MM.1S (cell line): ENCODE data around the gene XPO1.
A peak's percentile ranks its signal among the peaks of the same experiment; 100 is the strongest.

ENCODE experiments used
- DNase-seq: peaks from one replicate; pipeline ENCODE4 v3.0.0-alpha.2; 2015
- H2AFZ ChIP-seq: fragments of 300-600 bp; sonication (generic); 2 replicates; pipeline ENCODE4 v1.6.0; 2016; ENCODE audit warnings: antibody characterized with exemption, low read length
- H3F3A ChIP-seq: fragments of 300-600 bp; sonication (generic); 2 replicates; pipeline ENCODE4 v1.6.1; 2016; ENCODE audit warnings: mild to moderate bottlenecking, antibody characterized with exemption, low read length, moderate library complexity, mixed read lengths; ENCODE audit not compliant: insufficient read depth
- H3K27ac ChIP-seq: fragments of 300-600 bp; sonication (generic); 2 replicates; pipeline ENCODE4 v1.5.1; 2016; ENCODE audit warnings: mild to moderate bottlenecking, low read length
- H3K27me3 ChIP-seq: fragments of 300-600 bp; sonication (generic); replicated peaks from 2 replicates; pipeline ENCODE4 v1.6.0; 2016; ENCODE audit warnings: low read length; ENCODE audit not compliant: insufficient read depth
- H3K36me3 ChIP-seq: fragments of 300-600 bp; sonication (generic); replicated peaks from 2 replicates; pipeline ENCODE4 v1.6.1; 2016; ENCODE audit warnings: mild to moderate bottlenecking, low read length, mixed read lengths; ENCODE audit not compliant: insufficient read depth
- H3K4me1 ChIP-seq: fragments of 300-600 bp; sonication (generic); 2 replicates; pipeline ENCODE4 v1.6.1; 2016; ENCODE audit warnings: low read length, mixed read lengths
- H3K4me2 ChIP-seq: fragments of 300-600 bp; sonication (generic); 2 replicates; pipeline ENCODE4 v1.6.0; 2016; ENCODE audit warnings: low read depth, low read length
- H3K4me3 ChIP-seq: fragments of 300-600 bp; sonication (generic); 2 replicates; pipeline ENCODE4 v1.5.1; 2016; ENCODE audit warnings: low read length, mixed read lengths
- H3K79me2 ChIP-seq: fragments of 300-600 bp; sonication (generic); 2 replicates; pipeline ENCODE4 v1.6.1; 2016; ENCODE audit warnings: mixed run types, low read length, mixed read lengths
- H3K9ac ChIP-seq: fragments of 300-600 bp; sonication (generic); 2 replicates; pipeline ENCODE4 v1.6.1; 2016; ENCODE audit warnings: low read length, mixed read lengths
- H3K9me2 ChIP-seq: fragments of 300-600 bp; sonication (generic); replicated peaks from 2 replicates; pipeline ENCODE4 v1.6.1; 2016; ENCODE audit warnings: mild to moderate bottlenecking, low read length, mixed read lengths; ENCODE audit not compliant: insufficient read depth
- H3K9me3 ChIP-seq: fragments of 300-600 bp; sonication (generic); replicated peaks from 2 replicates; pipeline ENCODE4 v1.6.1; 2016; ENCODE audit warnings: mild to moderate bottlenecking, low read length, mixed read lengths; ENCODE audit not compliant: insufficient read depth
- H4K20me1 ChIP-seq: fragments of 300-600 bp; sonication (generic); 2 replicates; pipeline ENCODE4 v1.6.1; 2016; ENCODE audit warnings: mild to moderate bottlenecking, low read length, moderate library complexity, mixed read lengths; ENCODE audit not compliant: insufficient read depth
- CTCF ChIP-seq: fragments of 300-600 bp; sonication (generic); IDR thresholded peaks from 2 replicates; pipeline ENCODE4 v1.5.1; 2016; ENCODE audit warnings: antibody characterized with exemption, low read length, mixed read lengths
- EZH2 ChIP-seq: fragments of 300-600 bp; sonication (generic); optimal IDR thresholded peaks from 2 replicates; pipeline ENCODE3; 2017; ENCODE audit warnings: low read depth, mild to moderate bottlenecking, antibody characterized with exemption, low read length, mixed read lengths
- EZH2phosphoT487 ChIP-seq: fragments of 300-600 bp; sonication (generic); IDR thresholded peaks from 2 replicates; pipeline ENCODE4 v1.6.1; 2018; ENCODE audit warnings: antibody characterized with exemption, low read length

Gene XPO1

GRCh38 chr2:61536180-61536571 lies 2.0 kb downstream of the XPO1 start:
- Histone ChIP-seq H3K79me2 (peaks cover 68% of the 10 kb centered on the region), H3F3A (peaks cover 26% of the 10 kb centered on the region), H3K9me3 (no peaks in the 10 kb centered on the region), H3K36me3 (peaks cover 5% of the 10 kb centered on the region; the same call in 1 of the 2 replicates), H3K9ac (peak overlapping the region; percentile 99), H3K4me1 (peaks cover 13% of the 10 kb centered on the region), H3K9me2 (no peaks in the 10 kb centered on the region), H3K4me3 (peak overlapping the region; percentile 87), H3K4me2 (peak overlapping the region; percentile 83), H4K20me1 (peaks cover 40% of the 10 kb centered on the region), H3K27me3 (no peaks in the 10 kb centered on the region), H3K27ac (peak overlapping the region; percentile 90), H2AFZ (no peak overlapping the region)
- TF ChIP-seq CTCF (no peak), EZH2 (no peak)
- DNase-seq: no peak

GRCh38 chr2:61535449-61535848 lies 2.7 kb downstream of the XPO1 start:
- peak overlapping the region; percentile 99; the same call in 1 of the 2 replicates for H3K9ac ChIP-seq
- H3K9me3 ChIP-seq: no peaks in the 10 kb centered on the region
- DNase-seq: no peak
- H3F3A ChIP-seq: peaks cover 32% of the 10 kb centered on the region
- no peaks in the 10 kb centered on the region for H3K9me2 ChIP-seq
- peak overlapping the region; percentile 90; the same call in 1 of the 2 replicates for H3K27ac ChIP-seq
- H3K36me3 ChIP-seq: peaks cover 5% of the 10 kb centered on the region; the same call in 1 of the 2 replicates
- TF ChIP-seq EZH2phosphoT487 (no peak), EZH2 (no peak), CTCF (no peak)
- H4K20me1 ChIP-seq: peaks cover 47% of the 10 kb centered on the region
- H3K4me3 ChIP-seq: peak overlapping the region; percentile 87
- H2AFZ ChIP-seq: no peak overlapping the region
- H3K4me2 ChIP-seq: peak overlapping the region; percentile 83
- H3K4me1 ChIP-seq: peaks cover 13% of the 10 kb centered on the region
- peaks cover 75% of the 10 kb centered on the region for H3K79me2 ChIP-seq
- H3K27me3 ChIP-seq: no peaks in the 10 kb centered on the region

GRCh38 chr2:61534926-61535325 lies 3.2 kb downstream of the XPO1 start:
- Histone ChIP-seq H3F3A (peaks cover 34% of the 10 kb centered on the region), H3K27ac (no peak overlapping the region), H3K36me3 (peaks cover 5% of the 10 kb centered on the region; the same call in 1 of the 2 replicates), H3K9me2 (no peaks in the 10 kb centered on the region), H3K9me3 (no peaks in the 10 kb centered on the region), H3K27me3 (no peaks in the 10 kb centered on the region), H3K4me3 (peak overlapping the region; percentile 87), H3K9ac (peak overlapping the region; percentile 99; the same call in 1 of the 2 replicates), H4K20me1 (peaks cover 52% of the 10 kb centered on the region), H3K4me1 (peaks cover 13% of the 10 kb centered on the region), H3K4me2 (peak overlapping the region; percentile 83), H2AFZ (no peak overlapping the region), H3K79me2 (peaks cover 80% of the 10 kb centered on the region)
- no peak for DNase-seq
- TF ChIP-seq EZH2 (no peak), EZH2phosphoT487 (no peak), CTCF (no peak)
